ENCODE results near the gene ASIC1.
"Not testable (repeated sequence)": the region's sequence is repeated elsewhere in the genome, so short reads cannot be mapped to it uniquely, and the experiment has no call there.

The ASIC1 gene

GRCh38 chr12:50061946-50062686, 4.7 kb downstream of the ASIC1 start:
- no peak for DNase-seq

- peak; percentile 71 for DNase-seq
Observed at GRCh38 chr12:50062728-50063460, 5.5 kb downstream of the ASIC1 start.

GRCh38 chr12:50065726-50066310, 8.4 kb downstream of the ASIC1 start:
- no peak for DNase-seq

- DNase-seq, result no peak
Observed at GRCh38 chr12:50066402-50066801, 9.0 kb downstream of the ASIC1 start.

GRCh38 chr12:50069069-50069468, 11.7 kb downstream of the ASIC1 start:
- no peak for DNase-seq

- DNase-seq, result no peak
Observed at GRCh38 chr12:50069539-50069938, 12.1 kb downstream of the ASIC1 start.

- peak; percentile 89 for DNase-seq
Observed at GRCh38 chr12:50070314-50071060, 13.1 kb downstream of the ASIC1 start.

GRCh38 chr12:50072198-50072907, 15.0 kb downstream of the ASIC1 start:
- DNase-seq, result no peak

GRCh38 chr12:50073206-50073605, 15.8 kb downstream of the ASIC1 start:
- DNase-seq, result no peak

- no peak for DNase-seq
Observed at GRCh38 chr12:50073712-50074111, 16.3 kb downstream of the ASIC1 start.

GRCh38 chr12:50074936-50075807, 17.8 kb downstream of the ASIC1 start:
- peak; percentile 89 for DNase-seq

GRCh38 chr12:50075808-50076170, 18.4 kb downstream of the ASIC1 start:
- no peak for DNase-seq

GRCh38 chr12:50077099-50077498, 19.7 kb downstream of the ASIC1 start:
- no peak for DNase-seq

GRCh38 chr12:50078281-50078680, 20.9 kb downstream of the ASIC1 start:
- DNase-seq, result no peak

- DNase-seq, result no peak
Observed at GRCh38 chr12:50079771-50080170, 22.4 kb downstream of the ASIC1 start.

- no peak for DNase-seq
Observed at GRCh38 chr12:50081096-50081808, 23.9 kb downstream of the ASIC1 start.

- DNase-seq, result no peak
Observed at GRCh38 chr12:50082644-50083043, 25.2 kb downstream of the ASIC1 start.

- no peak for DNase-seq
Observed at GRCh38 chr12:50083301-50083700, 25.9 kb downstream of the ASIC1 start.

- not testable (repeated sequence) for DNase-seq
Observed at GRCh38 chr12:50084409-50084774, 27.0 kb downstream of the ASIC1 start.

GRCh38 chr12:50084775-50085614, 27.6 kb downstream of the ASIC1 start, which contains the start of gene SMARCD1:
SMARCD1 (plus strand) TSS chr12:50085342; CDS start chr12:50085370, 28 bp downstream.
- peak; percentile 96 for DNase-seq
